HG03108 (cell line): ENCODE results near the gene OAT.
"Not testable (repeated sequence)": the region's sequence is repeated elsewhere in the genome, so short reads cannot be mapped to it uniquely, and the experiment has no call there.

ENCODE experiments used
- ATAC-seq: cut with Tn5 transposase; IDR thresholded peaks from one replicate; pipeline ENCODE4 v1.9.1; 2021; ENCODE audit warnings: moderate library complexity; ENCODE audit not compliant: unreplicated experiment

Gene OAT

DNA sequence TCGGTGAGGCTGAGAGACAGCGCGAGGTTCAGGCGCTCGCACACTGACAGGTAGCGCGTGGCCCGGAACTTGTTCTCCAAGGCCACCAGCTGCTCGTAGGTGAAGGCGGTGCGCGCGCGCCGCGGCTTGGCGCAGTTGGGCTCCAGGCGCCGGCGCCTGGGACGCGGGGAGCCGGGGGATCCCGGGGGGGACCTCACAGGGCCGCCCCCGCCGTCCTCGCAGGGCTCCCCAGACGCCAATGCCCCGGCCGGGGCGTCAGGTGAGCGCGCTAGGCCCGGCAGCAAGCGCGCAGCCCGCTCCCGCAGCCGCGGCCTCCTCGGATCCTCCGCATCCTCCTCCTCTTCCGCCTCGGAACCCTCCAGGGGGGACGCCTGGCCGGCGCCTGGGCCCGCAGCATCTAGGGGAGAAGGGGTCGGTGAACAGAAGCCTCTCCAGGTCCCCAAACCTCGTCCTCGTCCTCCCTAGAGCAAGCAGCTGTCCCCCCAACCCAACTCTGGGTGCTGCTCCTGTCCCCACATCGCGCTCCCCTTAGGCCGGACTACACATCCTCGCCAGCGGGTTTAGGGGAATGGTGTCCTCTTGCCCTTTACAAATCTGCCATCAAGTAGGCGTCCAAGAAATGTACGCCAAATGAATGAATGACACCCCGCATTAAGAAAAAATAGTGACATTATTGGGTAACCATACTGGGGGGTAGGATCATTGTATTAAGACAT, 29.2 kb upstream of the OAT start:
- no peak for ATAC-seq

DNA sequence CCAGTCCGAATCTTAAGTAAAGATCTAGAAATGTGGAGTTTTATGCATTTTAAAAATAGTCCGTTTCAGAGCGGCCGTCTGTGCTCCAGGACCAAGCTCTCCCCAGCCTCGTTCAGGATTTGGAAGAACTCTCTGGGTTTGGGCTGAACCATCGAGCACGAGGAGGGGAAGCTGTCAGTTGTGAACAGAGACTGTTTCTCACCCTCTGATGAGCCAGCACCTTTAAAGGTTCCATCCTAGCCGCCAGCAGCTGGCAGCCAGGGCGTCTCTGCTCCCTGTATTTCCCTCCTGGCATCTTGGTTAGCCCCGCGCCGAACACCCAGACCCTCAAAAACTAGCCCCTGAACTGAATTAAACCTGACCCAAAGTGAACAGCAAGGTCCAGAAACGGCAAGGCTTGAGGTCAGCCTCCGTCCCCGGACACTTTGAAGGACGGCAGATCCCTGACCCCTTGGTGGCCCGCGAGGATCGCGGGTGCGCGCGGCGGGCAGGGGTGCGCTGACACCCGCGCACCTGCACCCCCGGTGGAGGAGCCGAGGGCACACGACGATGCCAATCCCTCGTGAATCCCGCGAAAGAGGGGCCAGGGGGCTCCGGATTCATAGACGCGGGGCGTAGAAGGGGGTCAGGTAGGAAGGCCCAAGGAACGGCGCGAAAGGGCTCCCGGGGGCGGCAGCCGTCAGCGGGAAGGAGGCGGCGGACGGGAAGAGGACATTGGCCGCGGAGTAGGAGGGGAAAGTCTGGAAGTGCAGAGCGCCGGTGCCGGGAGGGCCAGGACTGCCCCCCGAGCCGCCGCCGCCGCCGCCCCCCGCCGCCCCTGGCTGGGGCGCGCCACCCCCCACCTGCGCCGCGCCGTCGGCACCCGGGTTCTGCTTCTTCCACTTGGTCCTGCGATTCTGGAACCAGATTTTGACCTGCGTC, 28.4 kb upstream of the OAT start:
- no peak for ATAC-seq

DNA sequence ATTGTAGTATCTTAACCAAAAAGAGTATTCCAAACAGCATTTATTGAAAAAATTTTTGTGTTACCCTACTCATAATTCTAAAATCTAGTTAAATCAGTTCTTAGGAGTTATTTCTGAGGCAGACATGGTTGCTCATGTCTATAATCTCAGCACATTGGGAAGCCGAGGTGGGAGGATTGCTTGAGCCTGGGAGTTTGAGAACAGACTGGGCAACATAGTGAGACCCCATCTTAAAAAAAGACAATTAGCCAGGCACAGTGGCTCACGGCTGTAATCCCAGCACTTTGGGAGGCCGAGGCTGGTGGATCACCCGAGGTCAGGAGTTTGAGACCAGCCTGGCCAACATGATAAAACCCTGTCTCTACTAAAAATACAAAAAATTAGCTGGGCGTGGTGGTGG, 23.0 kb upstream of the OAT start:
- ATAC-seq: not testable (repeated sequence)

DNA sequence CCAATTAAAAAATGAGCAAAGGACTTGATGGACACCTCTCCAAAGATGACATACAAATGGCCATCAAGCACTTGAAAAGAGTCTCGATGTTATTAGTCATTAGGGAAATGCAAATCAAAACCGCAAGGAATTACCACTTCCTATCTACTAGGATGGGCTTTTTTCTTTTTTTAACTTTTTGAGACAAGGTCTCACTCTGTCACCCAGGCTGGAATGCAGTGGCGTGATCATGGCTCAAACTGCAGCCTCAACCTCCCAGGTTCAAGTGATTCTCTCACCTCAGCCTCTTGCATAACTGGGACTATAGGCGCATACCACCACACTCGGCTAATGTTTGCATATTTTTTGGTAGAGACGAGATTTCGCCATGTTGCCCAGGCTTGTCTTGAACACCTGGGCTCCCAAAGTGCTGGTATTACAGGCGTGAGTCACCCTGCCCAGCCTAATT, 17.5 kb upstream of the OAT start:
- no peak for ATAC-seq

DNA sequence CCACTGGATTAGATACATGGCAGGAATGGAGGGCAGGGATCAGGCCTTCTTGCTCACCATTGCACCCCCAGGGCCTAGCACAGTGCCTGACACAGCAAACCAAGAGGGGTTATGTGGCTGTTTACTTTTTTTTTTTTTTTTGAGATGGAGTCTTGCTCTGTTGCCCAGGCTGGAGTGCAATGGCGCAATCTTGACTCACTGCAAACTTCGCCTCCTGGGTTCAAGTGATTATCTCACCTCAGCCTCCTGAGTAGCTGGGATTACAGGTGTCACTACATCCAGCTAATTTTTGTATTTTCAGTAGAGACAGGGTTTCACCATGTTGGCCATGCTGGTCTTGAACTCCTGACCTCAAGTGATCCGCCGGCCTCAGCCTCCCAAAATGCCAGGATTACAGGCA, 17.0 kb upstream of the OAT start:
- ATAC-seq: not testable (repeated sequence)

DNA sequence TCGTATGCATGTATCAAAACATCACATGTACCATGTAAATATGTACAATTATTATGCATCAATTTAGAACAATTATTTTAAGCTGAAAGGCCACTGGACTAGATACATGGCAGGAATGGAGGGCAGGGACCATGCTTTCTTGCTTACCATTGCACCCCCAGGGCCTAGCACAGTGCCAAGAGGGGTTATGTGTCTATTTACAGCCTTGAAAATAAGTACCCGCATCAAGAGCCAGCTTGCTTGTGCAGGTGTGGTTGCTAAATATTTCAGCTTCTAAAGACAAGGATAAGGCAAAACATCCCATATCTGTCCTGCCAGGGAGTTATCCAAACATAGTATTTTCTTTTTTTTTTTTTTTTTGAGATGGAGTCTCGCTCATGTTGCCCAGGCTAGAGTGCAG, 14.7 kb upstream of the OAT start:
- ATAC-seq: no peak

DNA sequence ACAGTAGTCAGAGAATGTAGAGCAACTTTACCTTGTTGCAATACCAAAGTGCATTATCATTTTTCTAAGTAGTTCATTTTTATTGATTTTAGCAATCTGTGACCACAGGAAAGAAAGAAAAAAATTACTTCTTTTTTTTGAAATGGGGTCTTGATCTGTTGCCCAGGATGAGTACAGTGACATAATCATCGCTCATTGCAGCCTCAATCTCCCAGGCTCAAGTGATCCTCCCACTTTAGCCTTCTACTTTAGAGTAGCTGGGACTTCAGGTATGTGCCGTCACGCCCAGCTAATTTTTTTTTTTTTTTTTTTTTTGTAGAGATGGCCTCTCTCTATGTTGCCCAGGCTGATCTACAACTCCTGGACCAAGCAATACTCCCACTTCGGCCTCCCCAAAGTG, 11.4 kb upstream of the OAT start:
- no peak for ATAC-seq

DNA sequence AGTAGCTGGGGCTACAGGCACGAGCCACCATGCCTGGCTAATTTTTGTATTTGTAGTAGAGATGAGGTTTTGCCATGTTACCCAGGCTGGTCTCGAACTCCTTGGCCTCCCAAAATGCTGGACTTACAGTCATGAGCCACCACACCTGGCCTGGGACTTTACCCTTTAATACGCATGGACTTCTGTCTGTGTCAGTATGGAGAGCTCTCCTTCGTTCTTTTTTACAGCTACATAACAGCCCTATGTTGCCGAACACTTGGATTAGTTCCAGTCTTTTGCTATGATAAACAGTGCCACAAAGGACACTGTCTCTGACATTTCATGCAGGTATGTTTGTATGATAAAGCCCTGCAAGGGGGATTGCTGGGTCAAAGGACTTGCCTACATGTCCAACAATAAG, 10.9 kb upstream of the OAT start:
- ATAC-seq: no peak

DNA sequence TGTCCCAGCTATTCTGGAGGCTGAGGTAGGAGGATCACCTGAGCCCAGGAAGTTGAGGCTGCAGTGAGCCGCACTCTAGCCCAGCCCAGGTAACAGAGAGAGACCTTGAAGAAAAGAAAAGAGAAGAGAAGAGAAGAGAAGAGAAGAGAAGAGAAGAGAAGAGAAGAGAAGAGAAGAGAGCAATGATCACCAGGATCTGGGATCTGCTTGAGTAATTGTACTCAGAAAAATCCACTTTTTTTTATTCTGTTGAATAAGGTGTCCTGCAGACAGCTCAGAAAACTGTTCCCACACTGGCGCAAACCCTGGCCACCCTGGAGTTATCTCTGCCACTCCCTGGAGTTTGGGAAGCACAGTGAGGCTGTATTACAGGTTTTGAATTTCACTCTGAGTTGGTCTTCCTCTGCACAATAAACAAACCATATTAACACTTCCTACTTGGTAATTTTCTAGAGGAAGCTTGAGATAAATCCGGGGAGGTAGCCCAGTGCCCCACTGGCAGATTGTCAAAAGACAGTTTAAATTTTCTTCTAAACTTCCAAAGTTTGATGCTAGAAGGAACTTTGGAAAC, 9.6 kb upstream of the OAT start:
- no peak for ATAC-seq

DNA sequence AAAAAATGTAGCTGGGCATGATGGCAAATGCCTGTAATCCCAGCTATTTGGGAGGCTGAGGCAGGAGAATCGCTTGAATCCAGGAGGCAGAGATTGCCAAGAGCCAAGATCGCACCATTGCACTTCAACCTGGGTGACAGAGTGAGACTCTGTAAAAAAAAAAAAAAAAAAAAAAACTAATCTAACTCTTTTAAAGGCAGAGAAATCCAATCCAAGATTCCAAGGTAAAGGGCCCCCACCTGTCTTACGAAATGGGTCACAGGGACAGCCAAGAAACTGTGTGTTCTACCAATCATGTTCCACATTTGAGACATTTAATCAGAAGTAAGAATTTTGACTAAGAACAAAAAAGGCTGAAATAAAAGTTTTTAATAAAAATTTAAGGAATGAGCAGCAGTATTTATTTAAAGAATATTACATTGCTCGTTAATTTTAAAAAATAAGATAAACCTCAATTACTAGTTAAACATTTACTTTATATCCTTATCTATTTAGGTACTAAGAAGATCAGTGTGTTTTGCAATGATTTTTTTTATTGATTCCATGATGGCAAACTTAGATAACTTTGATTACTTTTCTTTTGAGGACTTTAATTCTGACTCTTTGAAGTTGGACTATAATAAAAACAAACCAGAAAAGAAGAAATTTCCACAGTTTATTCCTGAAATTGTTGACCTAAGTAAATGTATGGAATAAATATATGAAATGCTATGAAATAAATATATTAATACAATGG, 6.7 kb upstream of the OAT start:
- ATAC-seq: no peak

DNA sequence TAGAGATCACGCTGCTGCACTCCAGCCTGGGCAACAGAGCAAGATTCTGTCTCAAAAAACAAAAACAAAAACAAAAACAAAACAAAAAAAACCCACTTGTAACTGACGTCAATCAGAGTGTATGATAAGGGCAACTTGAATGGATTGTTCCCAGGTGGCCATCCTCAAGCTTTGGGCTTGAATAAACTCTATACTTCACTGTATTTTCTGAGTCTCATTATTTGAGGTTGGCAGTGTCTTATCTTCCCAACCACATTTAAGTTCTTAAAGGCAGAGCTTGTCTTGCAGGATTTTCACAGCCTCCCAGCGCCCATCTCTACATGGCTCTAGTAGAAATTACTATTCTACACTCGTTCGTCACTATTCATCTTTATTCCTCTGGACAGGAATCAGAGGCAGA, 5.1 kb upstream of the OAT start:
- ATAC-seq: no peak

DNA sequence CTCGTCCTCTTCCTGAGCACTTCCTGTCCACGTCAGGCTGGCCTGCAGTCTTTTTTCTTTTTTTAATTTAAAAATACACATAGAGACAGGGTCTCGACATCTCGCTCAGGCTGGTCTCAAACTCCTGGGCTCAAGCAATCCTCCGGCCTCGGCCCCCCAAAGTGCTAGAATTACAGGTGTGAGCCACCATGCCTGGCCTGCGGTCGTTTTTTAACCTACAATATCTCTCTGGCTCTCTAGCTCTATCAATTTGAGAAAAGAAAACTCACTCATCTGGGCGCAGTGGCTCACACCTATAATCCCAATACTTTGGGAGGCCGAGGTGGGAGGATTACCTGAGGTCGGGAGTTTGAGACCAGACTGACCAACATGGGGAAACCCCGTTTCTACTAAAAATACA, 4.0 kb upstream of the OAT start:
- ATAC-seq: no peak

DNA sequence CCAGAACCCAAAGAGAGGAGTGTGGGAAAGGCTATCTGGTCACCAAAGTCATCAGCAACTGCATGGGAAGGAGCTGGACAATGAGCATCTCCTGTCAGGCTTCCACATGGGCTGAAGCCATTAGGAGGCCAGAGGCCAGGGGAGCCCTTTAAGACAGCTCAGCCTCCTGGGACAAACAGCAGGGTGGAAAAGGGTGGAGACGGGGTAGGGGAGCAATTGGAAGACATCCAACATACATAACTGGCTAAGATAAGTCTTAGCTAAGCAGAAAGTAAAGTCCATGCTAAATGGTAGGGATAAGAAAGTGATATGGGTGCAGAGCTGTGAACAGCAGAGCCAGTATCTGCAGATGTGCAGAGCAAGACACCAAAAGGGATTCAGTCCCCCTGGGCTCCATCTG, 1.5 kb upstream of the OAT start:
- no peak for ATAC-seq

DNA sequence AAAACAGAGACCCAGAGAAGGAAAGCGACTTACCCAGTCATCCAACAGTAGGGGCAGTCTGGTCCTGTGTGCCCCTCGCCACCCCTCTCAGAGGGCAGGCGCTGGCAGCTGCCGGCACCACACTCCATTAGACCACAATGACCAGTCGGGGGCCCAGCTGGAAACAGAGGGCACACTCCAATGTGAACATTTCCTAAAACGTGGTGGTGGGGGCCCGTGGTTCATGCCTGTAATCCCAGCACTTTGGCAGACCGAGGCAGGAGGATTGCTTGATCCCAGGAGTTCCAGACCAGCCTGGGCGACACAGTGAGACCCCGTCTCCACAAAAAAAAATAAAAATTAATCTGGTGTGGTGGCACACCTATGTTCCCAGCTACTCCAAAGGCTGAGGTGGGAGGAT, 912 bp upstream of the OAT start:
- ATAC-seq: no peak

DNA sequence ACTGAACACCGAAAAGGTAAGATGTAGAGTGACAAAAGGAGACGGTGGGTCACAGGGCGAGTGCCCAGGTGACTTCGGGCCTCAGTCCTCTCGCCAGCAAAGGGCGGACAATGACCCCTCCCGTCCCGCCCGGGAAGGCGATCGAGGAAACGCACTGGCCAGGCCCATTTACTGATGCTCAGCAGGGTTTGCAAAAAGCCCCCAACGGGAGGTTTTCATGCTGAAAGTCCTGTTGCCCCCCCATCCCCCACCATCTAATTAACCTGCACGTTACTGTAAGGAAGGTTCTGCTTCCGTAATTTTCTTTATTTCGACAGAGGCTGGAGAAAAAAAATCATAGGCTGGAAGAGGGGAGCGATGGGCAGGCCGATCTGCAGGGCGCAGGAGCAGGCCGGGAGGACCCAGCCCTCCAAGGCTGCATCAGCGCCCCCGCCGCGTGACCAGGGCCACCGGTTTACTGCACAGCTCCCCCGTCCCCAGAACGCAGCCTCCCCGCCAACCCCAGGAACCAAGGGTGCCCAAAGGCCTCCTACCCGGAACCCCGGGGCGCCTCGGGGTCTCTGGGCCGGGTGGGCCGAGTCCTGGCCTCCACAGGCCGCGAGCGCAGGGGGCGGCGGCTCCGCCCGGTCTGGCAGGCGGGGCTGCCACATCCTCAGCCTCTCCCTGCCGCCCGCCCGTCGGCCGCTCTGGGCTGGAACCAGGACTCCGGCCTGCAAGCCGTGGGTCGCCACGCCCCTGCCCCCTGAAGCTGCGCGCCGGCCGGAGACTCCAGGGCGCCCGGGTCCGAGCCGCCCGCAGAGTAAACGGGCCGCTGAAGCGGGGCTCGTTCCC, 613 bp downstream of the OAT start:
- ATAC-seq: peak; percentile 16

DNA sequence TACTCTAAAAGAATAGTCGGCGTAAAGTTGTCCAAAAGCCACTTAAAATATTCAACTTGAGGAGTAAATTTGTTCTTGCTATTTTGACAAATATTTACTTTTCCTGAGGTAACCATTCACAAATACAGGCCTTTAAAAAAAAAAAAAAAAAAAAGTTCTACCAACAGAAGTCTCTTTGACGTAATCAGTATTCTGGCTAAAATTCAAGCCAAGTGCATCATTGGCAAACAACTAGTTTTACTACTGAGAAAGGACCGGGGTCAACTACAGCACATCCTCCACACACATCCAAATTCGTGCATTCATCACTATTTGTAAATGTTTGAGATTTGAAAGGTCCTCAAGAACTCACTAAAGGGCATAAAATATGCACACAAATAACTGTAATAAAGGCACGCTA, 2.0 kb downstream of the OAT start:
- no peak for ATAC-seq

DNA sequence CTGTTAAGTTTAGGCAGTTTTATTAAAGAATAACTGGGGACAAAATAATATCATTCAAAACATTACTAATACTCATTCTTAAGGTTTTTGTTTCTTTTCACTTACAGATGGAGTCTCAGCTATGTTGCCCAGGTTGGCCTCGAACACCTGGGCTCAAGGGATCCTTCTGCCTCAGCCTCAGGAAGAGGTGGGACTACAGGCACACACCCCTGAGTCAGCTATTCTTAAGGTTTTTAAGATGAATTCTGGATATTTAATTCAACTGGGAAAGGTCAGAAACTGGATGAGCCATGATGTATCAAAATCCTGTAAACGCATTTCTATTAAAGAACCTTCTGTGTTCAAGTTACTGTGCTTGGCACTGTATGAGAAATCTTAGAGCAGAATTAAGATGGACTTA, 3.5 kb downstream of the OAT start:
- ATAC-seq: no peak

DNA sequence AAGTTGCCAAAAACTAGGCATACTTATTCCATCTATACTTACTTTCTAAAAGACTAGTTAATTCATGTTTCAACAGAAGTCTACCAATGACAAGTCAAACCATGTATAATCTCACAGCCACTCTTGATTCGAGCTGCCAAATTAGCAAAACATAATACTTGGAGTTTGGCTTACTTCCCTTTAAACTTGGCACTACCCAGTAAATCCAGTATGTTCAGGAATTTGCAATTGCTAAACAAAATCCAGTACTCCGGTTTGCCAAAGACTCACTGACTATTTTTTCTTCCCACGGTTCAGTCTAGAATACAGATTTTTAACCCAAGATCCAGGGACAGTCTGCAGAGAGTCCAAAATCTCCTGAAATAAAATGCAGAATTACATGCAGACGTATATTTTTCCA, 4.6 kb downstream of the OAT start:
- ATAC-seq: no peak

DNA sequence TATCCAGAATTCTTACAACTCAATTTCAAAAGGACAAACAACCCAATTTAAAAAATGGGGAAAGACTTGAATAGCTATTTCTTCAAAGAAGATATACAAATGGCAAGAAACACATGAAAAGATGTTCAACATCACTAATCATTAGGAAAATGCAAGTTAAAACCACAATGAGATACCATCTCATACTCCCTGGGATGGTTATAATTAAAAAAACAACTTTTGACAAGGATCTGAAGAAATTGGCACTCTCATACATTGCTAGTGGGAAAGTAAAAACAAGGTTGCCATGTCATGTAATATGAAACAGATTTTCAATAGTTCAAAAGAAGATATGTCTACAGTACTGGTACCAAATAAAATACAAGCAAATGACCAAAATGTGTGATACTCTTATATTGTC, 9.0 kb downstream of the OAT start:
- no peak for ATAC-seq

DNA sequence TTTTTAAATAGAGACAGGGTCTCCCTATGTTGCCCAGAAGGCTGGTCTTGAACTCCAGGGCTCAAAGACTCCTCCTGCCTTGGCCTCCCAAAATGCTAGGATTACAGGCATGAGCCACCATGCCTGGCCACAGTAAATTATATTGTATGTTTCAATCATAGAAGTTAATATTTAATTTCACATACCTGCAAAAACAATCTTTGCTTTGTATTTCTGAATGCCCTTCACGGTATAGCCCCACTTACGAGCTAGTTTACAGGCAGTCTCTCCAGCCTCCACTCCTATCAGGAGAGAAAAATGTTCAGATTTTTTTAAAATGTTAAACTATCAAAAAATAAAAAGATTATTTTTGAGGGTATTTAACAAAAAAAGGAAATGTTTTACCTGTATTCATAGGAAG, 10.4 kb downstream of the OAT start:
- ATAC-seq: no peak
